DND-41 (cell line): Measurements from ENCODE around the gene CFAP20DC.
"Not testable (repeated sequence)": the region's sequence is repeated elsewhere in the genome, so short reads cannot be mapped to it uniquely, and the experiment has no call there.

Experiments used
- EZH2 ChIP-seq: IDR thresholded peaks from 3 replicates; pipeline ENCODE4 v1.6.1; 2012; ENCODE audit warnings: borderline replicate concordance, low read depth, mild to moderate bottlenecking, moderate library complexity, low read length, inconsistent platforms; ENCODE audit not compliant: severe bottlenecking
- TF ChIP-seq, protein P1 (sequence below): IDR thresholded peaks from 2 replicates; pipeline ENCODE4 v1.5.1; 2012; ENCODE audit warnings: borderline replicate concordance, low read length, moderate library complexity, mild to moderate bottlenecking; ENCODE audit not compliant: poor library complexity, severe bottlenecking; ENCODE audit errors: extremely low read depth

GRCh38 chr3:58895678-58896077 lies 154.1 kb downstream of the CFAP20DC start:
- TF ChIP-seq, protein P1, sequence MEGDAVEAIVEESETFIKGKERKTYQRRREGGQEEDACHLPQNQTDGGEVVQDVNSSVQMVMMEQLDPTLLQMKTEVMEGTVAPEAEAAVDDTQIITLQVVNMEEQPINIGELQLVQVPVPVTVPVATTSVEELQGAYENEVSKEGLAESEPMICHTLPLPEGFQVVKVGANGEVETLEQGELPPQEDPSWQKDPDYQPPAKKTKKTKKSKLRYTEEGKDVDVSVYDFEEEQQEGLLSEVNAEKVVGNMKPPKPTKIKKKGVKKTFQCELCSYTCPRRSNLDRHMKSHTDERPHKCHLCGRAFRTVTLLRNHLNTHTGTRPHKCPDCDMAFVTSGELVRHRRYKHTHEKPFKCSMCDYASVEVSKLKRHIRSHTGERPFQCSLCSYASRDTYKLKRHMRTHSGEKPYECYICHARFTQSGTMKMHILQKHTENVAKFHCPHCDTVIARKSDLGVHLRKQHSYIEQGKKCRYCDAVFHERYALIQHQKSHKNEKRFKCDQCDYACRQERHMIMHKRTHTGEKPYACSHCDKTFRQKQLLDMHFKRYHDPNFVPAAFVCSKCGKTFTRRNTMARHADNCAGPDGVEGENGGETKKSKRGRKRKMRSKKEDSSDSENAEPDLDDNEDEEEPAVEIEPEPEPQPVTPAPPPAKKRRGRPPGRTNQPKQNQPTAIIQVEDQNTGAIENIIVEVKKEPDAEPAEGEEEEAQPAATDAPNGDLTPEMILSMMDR: not testable (repeated sequence)
- not testable (repeated sequence) for TF ChIP-seq EZH2
